Stimulated activated CD8-positive, alpha-beta memory T cell treated with anti-CD3 and anti-CD28 coated beads, Interleukin-7, amount 100 ng/mL, for 24 hours (primary cell): Measurements from ENCODE around the gene RPS6KA5.

Experiments used
- DNase-seq: peaks from one replicate; pipeline ENCODE4 v3.0.0-alpha.2; 2020; ENCODE audit warnings: low read depth

The RPS6KA5 gene

DNA sequence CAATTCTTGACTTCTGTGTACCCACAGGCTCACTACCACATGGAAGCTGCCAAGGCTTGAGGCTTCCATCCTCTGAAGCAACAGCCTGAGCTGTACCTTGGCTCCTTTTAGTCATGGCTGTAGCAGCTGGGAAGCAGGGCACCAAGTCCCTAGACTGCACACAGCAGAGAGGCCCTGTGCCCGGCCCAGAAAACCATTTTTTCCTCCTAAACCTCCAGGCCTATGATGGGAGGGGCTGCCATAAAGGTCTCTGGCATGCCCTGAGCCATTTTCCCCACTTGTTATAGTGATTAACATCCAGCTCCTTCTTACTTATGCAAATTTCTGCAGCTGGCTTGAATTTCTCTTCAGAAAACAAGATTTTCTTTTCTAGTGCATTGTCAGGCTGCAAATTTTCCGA, 121.8 kb downstream of the RPS6KA5 start:
- DNase-seq, result no peak

DNA sequence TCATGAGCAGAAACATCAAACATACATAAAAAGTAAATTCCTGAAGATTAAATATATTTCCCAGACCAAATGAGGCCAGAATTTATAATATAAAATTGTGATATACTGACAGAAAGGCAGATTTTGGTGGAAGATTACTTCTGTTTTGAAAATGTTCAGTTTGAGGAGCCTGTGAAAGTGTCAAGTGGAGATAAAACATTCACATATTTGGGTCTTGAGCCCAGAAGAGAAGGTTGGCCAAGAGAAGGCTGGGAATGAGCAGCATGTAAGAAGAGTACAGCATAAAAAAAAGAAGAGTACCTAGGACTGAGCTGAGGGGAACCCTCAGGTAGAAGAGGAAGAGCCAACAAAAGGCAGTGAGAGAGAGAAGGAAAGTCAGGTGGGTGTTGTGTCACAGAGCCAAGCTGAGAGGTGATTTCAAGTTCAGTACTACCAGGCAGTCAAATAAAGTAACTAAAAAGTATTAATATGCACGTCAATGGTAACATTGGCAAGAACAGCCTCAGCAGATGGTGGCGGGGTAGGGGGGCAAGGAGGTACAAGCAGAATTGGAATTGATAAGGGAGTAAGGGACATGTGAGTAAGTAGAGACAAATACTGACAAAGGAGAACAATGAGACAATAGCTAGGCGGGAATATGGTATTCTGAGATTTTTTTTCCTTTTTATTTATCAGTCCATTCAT, 123.5 kb downstream of the RPS6KA5 start:
- no peak for DNase-seq

DNA sequence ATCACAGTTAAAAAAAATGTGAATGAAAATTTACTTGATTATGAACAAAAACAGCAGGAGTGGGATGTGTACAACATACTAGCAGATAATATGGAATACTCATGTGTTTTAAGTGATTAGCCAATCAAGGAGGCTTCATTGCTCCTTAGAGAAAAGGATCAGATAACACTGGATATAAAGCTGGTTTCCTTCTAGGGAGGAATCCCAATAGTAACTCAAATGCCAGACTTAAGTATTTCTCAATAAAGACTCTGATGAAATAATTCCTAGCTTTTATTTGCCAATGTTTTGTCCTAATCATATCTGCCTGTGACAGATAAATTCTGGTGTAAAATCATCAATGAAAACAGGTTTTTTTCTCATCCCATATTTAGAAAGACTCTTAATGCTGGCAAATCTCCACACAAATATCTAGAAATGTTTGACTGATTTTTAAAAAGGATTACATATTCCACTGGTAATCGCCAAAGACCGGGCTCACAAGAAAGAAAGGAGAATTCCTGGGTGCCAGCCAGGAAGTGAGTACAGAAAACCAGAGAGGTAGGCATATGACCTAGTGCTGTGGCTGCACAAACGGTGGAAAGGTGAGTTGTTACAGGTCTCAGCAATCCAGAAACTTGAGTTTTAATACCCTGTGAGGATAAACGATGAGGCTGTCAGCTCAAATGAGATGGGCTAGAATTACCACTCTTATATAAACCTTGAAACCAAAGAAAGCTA, 135.7 kb downstream of the RPS6KA5 start:
- DNase-seq, result no peak

DNA sequence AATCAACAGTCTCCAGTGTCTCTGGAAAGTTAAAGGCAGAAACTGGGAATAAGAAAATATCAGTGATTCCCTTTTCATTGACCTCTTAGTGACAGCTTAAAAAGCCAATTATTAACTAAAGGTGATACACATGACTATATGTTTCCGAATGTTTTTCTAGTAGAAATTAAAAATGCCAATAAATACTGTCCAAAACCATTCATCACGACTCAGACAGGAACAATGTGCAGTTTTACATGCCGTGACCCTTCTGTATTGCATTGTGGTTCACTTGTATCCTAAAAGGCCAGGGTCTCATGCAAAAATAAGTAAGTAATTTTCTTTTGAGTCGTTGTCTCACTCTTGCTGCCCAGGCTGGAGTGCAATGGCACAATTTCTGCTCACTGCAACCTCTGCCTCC, 138.3 kb downstream of the RPS6KA5 start:
- DNase-seq, result no peak

DNA sequence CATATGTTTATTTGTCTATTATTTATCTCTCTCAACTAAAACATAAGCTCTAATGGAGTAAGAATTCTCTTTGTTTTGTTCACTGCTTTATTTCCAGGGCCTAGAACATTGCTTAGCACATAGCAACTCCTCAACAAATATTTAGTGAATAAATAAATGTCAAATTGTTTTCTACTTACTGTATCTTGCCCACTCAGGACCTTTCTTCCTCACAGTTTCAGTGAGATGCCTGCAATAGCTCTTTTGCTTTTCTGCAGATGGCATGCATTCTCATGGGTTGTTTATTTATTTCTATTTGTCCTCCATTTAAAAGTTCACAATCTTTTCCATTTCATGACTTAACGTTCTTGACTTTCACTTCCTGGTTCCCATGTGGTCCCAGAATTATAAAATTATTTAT, 149.3 kb downstream of the RPS6KA5 start:
- DNase-seq, result no peak

DNA sequence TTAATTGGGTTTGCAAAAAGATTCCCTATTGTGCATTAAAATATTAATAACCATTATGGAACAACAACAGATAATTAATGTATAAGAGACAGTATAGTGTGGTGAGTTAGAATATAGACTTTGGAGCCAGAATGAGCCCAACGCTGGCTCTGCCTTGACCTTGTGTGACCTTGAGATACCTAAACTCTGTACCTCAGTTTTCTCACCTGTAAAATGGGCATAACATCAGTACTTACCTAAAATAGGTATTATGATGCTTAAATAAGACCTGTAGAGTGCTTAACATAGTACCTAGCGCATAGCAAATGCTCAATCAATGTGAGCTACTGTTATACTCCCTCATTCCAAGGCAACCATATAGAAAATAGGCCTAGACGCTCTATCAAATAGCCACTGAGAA, 153.3 kb downstream of the RPS6KA5 start:
- DNase-seq, result no peak

DNA sequence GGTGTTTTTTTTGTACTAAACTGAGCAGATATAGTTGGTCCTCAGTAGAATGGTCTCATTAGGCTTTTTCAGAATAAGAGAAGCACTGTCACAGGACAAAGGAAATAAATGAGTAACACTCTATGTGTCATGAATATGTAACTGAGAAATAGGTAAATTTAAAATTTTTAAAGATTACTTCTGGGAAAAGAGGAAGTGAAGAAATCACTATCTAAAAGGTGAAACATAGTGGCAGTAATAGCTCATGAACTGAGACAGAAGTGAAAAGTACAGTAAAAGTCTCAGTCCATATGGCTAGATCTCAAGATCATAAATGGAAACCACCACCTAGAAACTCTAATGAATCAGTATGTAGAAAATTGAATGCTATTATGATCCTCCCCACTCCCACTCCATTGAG, 154.9 kb downstream of the RPS6KA5 start:
- DNase-seq, result no peak

DNA sequence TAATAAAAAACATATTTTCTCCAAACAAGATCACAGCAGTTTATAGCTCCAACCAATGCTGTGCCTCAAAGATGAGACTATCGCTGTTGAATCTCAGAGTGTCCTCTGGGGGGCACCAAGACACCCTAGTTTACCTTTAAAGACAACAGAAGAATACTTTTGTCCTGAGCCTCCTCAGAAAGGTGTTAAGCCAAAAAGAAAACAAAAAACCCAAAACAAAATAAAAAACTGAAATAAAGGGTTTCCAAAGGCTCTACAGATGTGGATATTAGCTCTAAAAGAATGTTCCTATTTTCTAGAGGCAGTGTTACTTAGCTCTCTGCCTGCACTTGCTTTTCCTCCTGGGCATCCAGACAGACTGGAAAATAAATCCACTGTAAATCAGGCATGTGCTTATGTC, 157.3 kb downstream of the RPS6KA5 start:
- DNase-seq, result peak; percentile 38

DNA sequence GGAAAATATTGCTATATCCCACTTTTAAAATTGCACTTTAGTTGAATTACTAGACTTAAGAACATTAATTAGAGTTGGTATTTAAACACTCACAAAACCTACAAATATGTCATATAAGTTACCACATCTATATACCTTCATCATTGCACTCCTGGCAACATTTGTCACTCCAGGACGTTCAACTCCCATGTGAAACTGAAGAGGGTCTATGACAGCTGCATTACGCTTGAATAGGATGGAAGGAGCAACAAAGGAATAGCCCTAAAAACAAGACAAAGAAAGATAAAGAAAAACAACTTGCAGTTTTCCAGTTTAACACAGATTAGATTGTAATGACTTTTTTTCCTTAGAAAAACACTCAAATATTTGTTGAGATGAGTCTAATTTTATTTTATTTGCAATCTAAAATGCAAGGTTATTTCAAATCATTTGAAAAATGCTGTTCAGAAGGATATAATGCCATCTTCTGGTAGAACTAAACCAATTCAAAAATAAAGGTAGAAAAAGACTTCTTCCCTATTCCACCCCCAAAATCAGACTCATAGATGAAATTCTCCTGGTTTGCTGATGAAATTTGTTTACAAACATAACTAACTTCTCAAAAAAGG, 159.9 kb downstream of the RPS6KA5 start:
- no peak for DNase-seq

DNA sequence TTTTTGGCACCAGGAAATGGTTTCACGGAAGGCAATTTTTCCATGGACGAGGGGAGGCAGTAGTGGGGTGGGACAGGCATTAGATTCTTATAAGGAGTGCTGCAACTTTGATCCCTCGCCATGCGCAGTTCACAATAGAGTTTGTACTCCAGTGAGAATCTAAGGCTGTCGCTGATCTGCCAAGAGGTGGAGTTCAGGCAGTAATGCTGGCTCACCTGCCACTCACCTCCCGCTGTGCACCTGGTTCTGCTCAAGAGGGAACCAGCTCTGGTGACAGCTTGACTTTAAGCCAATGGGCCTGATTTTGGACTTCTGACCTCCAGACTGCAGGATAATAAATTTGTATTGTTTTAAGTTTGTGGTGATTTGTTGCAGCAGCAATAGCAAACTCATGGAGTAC, 163.4 kb downstream of the RPS6KA5 start:
- no peak for DNase-seq

DNA sequence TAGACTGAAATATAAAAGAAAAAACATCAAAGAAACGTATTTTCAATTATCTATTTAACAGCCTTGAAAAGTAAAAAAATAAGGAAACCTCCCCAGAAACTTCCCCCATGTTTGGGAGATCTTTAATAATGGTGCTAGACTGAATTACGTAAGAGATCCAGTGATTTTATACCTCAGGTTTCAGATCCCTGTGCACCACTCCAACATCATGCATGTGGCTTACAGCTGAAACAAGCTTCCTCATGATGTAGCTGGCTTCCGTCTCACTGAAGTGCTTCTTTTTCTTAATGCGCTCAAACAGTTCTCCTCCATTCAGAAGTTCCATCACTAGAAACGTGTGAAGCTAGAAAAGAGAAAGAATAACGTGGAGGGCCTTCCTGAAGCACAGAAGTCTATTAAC, 166.2 kb downstream of the RPS6KA5 start:
- no peak for DNase-seq

DNA sequence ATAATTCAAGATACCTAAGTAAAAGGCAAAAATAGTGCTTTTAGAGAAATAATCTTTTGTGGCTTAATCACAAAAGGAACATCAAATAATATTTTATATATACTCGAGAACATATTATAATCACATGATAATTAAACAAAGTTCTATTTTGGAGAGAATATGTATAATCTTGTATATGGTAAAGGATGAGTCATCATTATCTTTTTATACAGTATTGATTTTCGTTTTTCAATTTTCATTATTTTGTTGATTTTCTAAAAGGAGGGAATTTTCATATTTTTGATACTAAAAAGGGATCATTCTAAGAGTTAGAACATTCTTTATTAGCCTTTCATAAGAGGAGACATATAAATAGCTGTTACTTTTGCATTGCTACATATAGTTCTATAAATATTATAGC, 166.9 kb downstream of the RPS6KA5 start:
- DNase-seq, result no peak

DNA sequence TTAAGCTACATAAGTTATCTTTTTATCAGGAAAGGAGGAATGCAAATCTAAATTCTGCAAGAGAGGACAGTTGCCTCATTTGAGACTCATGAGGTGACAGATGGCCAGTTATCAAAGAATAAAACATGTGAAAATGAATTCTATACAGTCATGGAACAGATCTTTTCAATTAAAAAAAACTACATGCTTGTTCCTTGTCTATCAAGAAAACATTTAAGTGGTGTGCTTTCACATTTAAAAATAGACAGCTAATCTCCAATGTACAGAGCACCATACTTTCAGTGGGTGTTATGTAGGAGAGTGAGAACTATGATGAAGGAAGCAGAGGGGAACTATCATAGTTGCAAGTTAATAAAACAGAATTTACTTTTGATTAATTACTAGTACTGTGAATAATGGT, 167.5 kb downstream of the RPS6KA5 start:
- DNase-seq, result no peak

DNA sequence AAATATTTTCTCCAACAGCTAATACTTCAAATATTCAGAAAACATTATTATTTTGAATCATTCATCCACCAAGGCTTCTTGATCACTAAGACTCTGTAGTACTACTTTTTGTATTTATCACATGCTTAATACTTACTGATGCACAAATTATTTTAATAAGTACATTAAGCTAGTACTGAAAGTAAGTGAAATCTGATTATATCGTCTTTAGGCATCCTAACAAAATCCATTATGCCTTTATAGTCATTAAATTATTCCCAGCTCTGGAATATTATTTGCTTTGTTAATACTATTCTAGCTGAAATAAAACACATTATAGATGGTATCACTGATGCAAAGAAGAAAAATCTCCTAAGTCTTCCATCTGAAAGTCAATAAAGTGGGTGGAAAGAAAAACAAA, 169.1 kb downstream of the RPS6KA5 start:
- DNase-seq, result no peak

DNA sequence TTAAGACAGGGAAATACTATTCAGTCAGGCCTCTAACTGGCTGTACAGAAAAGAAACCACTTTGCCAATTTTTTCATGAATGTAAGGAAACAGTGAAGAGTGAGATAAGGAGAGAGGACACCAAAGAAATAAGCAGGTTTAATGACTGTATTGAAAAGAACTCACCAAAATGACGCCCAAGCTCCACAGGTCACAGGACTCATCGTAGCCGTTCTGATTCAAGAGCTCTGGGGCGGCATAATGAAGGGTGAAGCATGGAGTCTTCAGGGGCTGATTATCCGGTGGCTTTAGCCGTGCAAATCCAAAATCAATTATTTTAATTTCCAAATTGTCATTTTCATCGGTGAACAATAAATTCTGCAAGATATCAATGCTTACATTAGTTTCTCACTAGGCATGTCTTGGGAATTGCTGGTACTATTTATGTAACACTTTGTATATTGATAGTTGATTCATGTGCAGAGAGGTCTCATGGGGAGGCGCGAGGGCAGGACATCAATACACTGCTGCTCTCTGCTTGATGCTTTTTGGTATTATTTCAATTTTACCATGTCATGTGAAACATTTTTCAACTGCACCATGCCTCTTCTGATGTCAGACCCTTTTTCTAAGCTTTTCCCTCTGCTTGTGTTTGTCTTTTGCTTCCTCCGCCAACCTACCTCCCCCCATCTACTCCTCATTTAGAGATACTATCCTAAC, 170.0 kb downstream of the RPS6KA5 start:
- no peak for DNase-seq

DNA sequence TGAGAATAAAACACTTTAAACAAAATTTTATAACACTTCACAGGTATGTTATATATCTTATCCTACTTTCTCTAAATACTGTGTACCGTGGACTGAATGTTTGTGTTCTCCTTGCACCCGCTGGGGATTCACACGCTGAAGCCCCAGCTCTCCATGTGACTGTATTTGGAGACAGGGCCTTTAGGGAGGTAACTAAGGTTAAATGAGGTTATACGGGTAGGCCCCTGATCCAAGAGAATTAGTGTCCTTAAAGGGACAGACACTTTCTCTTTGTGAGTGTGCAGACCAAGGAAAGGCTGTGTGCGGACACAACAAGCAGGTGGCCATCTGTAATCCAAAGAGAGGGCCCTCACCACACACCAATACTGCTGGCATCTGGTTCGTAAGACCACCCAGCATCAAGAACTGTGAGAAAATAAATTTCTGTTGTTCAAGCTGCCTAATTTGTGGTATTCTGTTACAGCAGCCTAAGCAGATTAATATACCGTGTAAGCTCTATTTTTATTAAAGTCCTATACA, 174.1 kb downstream of the RPS6KA5 start:
- DNase-seq, result no peak

DNA sequence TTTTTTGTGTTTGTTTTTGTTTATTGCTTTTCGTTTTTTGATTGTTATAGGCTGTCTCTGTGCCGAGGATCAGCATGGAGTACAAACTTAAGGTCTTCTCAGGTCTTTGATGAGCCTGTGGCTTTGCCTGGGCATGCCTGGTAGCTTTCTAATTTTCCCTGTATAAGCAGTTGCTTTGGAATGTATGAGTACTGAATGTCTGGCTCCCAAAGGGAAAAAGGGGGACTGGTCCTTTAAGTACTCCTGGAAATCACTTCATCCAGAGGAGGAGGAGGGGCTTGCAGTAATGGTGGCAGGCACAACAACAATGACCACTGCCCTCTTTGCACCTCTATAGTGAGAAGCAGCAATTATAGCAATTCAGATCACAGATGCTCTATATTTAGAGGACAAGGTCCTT, 176.7 kb downstream of the RPS6KA5 start:
- no peak for DNase-seq

DNA sequence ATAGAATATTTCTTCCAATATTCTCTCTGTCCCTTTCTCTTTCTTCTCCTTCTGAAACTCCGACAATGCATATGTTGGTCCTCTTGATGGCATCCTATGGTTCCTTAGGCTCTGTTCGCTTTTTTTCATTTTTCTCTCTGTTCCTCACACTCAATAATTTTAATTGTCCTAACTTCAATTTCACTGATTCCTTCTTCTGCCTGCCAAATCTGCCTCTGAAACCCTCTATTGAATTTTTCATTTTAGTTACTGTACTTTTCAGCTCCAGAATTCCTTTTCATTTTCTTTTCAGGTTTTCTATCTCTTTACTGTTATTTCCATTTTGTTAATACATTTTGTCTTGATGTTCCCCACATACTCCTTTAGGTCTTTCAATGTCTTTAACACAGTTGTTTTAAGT, 177.2 kb downstream of the RPS6KA5 start:
- DNase-seq, result no peak

DNA sequence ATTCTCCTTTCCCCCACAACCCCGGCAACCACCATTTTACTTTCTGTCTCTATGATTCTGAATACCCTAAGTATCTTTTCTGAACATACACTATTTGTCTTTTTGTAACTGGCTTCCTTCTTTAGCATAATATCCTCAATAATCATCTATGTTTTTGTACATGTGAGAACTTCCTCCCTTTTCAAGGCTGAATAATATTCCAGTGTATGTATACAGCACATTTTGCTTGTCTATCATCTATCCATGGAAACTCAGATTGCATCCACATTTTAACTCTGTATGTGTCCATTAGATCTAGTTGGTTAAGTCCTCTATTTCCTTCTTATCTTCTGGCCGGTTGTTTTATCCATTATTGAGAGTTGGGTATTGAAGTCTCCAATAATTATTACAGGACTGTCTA, 180.2 kb downstream of the RPS6KA5 start:
- DNase-seq, result no peak

DNA sequence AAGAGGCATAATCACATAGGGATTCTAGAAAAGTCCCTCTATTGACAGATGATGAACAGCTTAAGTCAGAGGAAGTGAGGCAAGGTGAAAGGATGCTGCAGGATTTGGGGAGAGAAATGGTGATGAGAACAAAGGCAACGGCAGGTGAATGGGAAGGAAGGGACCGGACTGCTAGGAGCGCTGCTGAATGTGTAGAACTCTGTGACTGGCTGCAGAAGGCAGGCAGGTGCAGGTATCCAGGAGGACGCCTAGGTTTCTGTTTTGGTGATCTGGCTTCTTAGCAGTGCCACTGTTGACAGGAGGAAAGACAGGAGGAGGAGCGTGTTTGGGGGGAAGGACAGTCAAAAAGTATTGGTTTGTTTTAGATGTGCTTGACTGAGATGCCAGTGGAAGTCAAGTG, 185.8 kb downstream of the RPS6KA5 start:
- no peak for DNase-seq

DNA sequence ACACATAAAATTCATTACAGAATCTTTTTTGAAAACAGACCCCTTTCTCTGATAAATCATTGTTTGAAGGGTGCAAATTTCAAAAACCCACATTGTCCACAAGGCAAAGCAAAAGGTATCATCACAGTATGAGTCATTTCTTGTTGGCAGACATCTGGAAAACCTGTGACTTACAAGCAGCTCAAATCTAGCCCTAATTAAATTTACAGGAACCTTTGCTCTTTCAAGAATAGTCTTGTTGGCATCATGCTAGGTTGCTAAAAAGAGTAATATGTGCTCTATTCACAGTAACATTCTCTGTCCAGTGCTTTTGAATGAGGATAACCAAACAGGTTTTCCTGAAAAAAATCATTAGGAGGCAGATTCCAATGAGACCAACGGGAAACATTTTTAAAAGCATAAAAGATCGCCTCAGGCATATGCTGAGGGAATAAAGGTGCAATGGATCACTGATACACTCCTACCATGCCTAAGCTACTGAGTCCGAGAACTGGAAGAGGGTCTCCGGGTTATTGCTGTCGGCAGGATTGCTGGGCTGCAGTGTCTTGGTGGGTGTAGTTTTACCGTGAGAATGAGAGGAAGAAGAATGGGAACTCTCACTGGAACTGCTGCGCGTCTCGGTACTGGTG, 188.7 kb downstream of the RPS6KA5 start:
- no peak for DNase-seq

DNA sequence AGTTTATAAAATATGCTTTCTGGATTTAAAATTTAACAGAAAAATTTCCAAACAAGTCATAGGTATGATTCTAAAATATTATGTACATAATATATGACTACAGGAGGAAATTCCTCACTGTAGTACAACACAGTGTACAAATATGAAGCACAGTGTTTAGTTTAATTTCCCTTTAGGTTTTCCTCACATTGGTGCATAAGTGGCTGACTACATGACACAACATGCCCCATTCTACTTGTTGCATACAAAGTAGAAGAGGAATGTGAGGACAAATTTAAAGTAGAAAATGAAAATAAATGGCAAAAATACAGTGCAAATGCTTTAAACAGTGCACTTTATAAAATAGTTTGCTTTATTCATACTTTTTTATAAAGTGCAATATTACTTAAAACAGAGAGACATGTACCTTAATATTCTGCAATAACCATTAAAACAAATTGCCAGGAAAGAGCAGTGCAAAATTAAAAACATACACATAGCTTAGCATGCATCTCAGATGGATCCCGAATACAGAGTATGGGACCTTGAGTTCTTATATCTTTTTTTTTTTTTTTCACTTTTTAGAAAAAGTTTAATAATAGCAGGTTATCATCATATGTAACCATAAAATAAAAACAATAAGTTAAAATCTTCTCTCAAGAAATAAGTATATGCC, 189.4 kb downstream of the RPS6KA5 start:
- DNase-seq, result no peak
